Common myeloid progenitor, CD34-positive (primary cell): ENCODE results near the gene TMEM156.
A peak's percentile ranks its signal among the peaks of the same experiment; 100 is the strongest.

ENCODE experiments used
- CTCF ChIA-PET: fragments of 350-600 bp; sonication (Branson Sonifier 250); formaldehyde crosslinking; loops from one replicate; lab custom pipeline; 2021; ENCODE audit warnings: antibody characterized with exemption; lab: Charles Lee
- POLR2A ChIA-PET: fragments of 350-600 bp; sonication (Branson Sonifier 250); formaldehyde crosslinking; loops from one replicate; lab custom pipeline; 2021; ENCODE audit warnings: antibody characterized with exemption; lab: Charles Lee
- DNase-seq, 3 donors: peaks; one replicate each; pipeline versions ENCODE4 v3.0.0 to v3.0.0-alpha.2; 2013
- H3K27ac ChIP-seq, 2 experiments: 1 replicate in 1 of 2; 2 replicates in 1 of 2; pipeline ENCODE4 v1.7.0; 2013; ENCODE audit warnings: inconsistent platforms in 2 of 2, low read length in 2 of 2, mild to moderate bottlenecking in 2 of 2, low read depth in 1 of 2, moderate library complexity in 1 of 2; ENCODE audit not compliant: severe bottlenecking in 2 of 2, insufficient read depth in 1 of 2, poor library complexity in 1 of 2
- H3K27me3 ChIP-seq, 5 experiments: replicated peaks in 2 of 5; 1 replicate in 3 of 5; 2 replicates in 2 of 5; pipeline versions ENCODE4 v1.6.1 to v1.7.0; 2013; ENCODE audit warnings: low read length in 4 of 5, mild to moderate bottlenecking in 2 of 5, moderate library complexity in 2 of 5, inconsistent platforms in 1 of 5; ENCODE audit not compliant: insufficient read depth in 5 of 5, control insufficient read depth in 4 of 5
- H3K36me3 ChIP-seq, 4 experiments: 1 replicate in 2 of 4; 2 replicates in 2 of 4; pipeline versions ENCODE4 v1.6.1 to v1.7.0; 2013; ENCODE audit warnings: low read length in 3 of 4, control low read depth in 1 of 4, mild to moderate bottlenecking in 1 of 4; ENCODE audit not compliant: control insufficient read depth in 4 of 4, insufficient read depth in 4 of 4
- H3K4me1 ChIP-seq, 4 experiments: 1 replicate in 3 of 4; 2 replicates in 1 of 4; pipeline versions ENCODE4 v1.6.1 to v1.7.1; 2013; ENCODE audit warnings: low read length in 3 of 4, mild to moderate bottlenecking in 3 of 4, control low read depth in 1 of 4, inconsistent platforms in 1 of 4, moderate library complexity in 1 of 4; ENCODE audit not compliant: control insufficient read depth in 4 of 4, insufficient read depth in 4 of 4; ENCODE audit errors: control extremely low read depth in 1 of 4
- H3K4me3 ChIP-seq, 7 experiments: 1 replicate in 4 of 7; 2 replicates in 3 of 7; pipeline versions ENCODE4 v1.5.1 to v1.7.0; 2013; ENCODE audit warnings: mild to moderate bottlenecking in 7 of 7, low read length in 6 of 7, moderate library complexity in 6 of 7, inconsistent platforms in 2 of 7, low read depth in 2 of 7, control low read depth in 1 of 7; ENCODE audit not compliant: insufficient read depth in 4 of 7, control insufficient read depth in 1 of 7; ENCODE audit errors: extremely low read depth in 1 of 7
- H3K9me3 ChIP-seq, 5 experiments: 1 replicate in 4 of 5; 2 replicates in 1 of 5; pipeline versions ENCODE4 v1.6.1 to v1.7.1; 2013; ENCODE audit warnings: low read length in 4 of 5, mild to moderate bottlenecking in 2 of 5, inconsistent platforms in 1 of 5, low read depth in 1 of 5, moderate library complexity in 1 of 5; ENCODE audit not compliant: control insufficient read depth in 4 of 5, insufficient read depth in 2 of 5; ENCODE audit errors: control extremely low read depth in 1 of 5
- WGBS: methylation state at CpG from one replicate; pipeline ENCODE4 v1.1.5; 2013; ENCODE audit not compliant: insufficient coverage; 5-methylcytosine and 5-hydroxymethylcytosine counted together

Gene TMEM156

DNA sequence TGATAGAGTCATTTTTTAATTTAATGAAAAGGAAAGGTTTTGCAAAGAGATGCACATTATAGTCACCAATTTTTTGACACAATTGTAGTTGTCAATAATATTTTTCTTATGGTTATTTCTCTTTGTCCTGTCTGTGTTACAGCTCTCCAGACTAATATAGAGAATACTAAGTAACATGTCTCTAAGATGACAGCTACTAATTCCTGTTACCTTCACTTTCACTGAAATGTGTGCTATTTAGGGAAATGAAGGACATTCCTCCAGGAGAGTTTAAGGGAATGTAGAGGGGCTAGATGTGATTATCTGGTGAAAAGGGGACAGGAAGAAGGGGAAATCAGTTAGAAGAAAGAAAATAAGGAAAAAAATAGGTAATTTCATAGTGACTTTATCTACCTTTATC is 31.2 kb upstream of the TMEM156 start:
- Histone ChIP-seq H3K4me1 (peaks cover 0 to 2% (median 0%) of the 10 kb centered on the region in 4 experiments), H3K27ac (no peak overlapping the region), H3K9me3 (no peaks in the 10 kb centered on the region), H3K27me3 (no peaks in the 10 kb centered on the region), H3K4me3 (no peak overlapping the region), H3K36me3 (peaks cover 0 to 4% (median 0%) of the 10 kb centered on the region in 4 experiments)
- no peak for DNase-seq
- POLR2A ChIA-PET: interaction anchor here (0.6 to 0.7 kb wide), 3 partner anchors 19 to 112 kb away, joined by 3 read pairs; no protein-coding TSS in a partner anchor
- CTCF ChIA-PET: interaction anchor here (1.0 to 1.4 kb wide), 3 partner anchors 9 to 17 kb away, joined by 3 read pairs; no protein-coding TSS in a partner anchor

DNA sequence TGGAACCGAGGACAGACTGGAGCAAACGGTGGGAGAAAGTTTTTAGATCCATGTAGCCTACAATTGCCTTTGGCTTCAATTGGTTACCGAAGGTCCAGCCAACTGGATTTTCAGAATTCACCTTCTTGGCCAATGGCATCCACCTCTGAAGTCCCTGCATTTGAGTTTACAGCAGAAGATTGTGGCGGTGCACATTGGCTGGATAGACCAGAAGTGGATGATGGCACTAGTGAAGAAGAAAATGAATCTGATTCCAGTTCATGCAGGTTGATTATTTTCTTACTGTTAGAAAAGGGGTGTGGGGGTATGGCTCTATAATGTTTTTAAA is 30.5 kb upstream of the TMEM156 start:
- Histone ChIP-seq H3K27me3 (no peaks in the 10 kb centered on the region), H3K4me3 (no peak overlapping the region), H3K4me1 (no peaks in the 10 kb centered on the region), H3K27ac (no peak overlapping the region), H3K9me3 (no peaks in the 10 kb centered on the region), H3K36me3 (peaks cover 0 to 4% (median 0%) of the 10 kb centered on the region in 4 experiments)
- DNase-seq: no peak
- 100% methylated on average over 3 of the region's 4 CpGs for WGBS
- ChIA-PET POLR2A (interaction anchor here (0.7 kb wide), 1 partner anchor 112 kb away, joined by 3 read pairs; no protein-coding TSS in a partner anchor), CTCF (no interaction called here)

DNA sequence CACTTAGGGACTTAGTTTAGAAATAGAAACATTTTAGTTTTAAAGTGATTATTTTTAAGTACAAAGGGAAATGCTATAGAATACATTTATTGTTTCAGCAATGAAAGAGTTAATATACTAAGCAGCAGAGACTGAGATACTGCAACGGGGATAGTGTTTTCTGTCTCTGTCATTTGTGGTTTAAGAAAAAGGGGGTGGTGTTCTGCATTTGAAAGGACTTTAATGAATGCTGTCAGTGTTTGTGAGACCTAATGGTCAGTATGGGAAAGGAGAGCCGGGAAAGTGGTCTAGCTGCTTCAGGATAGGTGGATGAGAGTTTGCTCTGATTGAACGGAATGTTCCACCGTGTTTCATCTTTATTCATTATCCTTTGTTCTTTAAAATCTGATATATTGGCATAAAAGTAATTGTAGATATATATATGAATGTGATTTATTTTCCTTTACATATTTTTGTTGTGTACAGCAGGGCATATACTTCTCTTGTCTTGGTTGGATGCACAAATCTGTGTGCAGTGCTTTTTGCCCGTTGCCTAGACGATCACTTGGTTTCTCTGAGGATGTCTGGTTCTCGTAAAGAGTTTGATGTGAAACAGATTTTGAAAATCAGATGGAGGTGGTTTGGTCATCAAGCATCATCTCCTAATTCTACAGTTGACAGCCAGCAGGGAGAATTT is 30.0 kb upstream of the TMEM156 start, which contains the start of gene KLHL5:
Gene KLHL5 (plus strand): TSS at position 139 of the 676 bp plus-strand sequence. CDS start 421 bp downstream, at position 560.
- H3K27ac ChIP-seq: no peak within 1 kb of the TSS
- H3K36me3 ChIP-seq: peaks cover 0 to 4% (median 0%) of the 10 kb centered on the region in 4 experiments
- no peak for DNase-seq
- no peaks in the 10 kb centered on the region for H3K9me3 ChIP-seq
- no peaks in the 10 kb centered on the region for H3K27me3 ChIP-seq
- no peak within 1 kb of the TSS for H3K4me3 ChIP-seq
- 55% methylated on average over 2 of the region's 7 CpGs for WGBS
- no peaks in the 10 kb centered on the region for H3K4me1 ChIP-seq
- POLR2A ChIA-PET: no interaction called here
- CTCF ChIA-PET: no interaction called here

DNA sequence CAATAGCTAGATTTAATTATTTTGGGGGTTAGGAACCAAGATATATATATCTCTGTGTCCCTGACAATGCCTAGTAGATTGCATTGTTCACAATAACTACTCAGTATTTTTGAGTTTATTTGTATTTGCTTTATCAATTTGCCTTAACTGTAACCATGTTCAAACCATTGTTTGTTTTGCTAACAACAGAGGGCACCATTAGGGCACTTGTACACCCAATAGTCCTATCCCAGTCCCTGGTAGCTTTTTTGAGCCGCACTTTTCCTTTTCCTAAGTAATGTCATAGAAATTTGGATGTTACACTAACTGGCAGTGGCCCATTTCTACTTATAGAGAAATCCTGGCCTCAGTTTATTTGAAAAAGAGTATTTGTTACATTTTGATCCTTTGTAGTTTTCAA is 29.2 kb upstream of the TMEM156 start:
- ChIA-PET CTCF (interaction anchor here (1.0 to 2.4 kb wide), 3 partner anchors 10 to 160 kb away, joined by 3 to 9 read pairs (median 4); no protein-coding TSS in a partner anchor), POLR2A (no interaction called here)
- Histone ChIP-seq H3K4me3 (no peak overlapping the region), H3K4me1 (no peaks in the 10 kb centered on the region), H3K27ac (no peak overlapping the region), H3K27me3 (no peaks in the 10 kb centered on the region), H3K9me3 (no peaks in the 10 kb centered on the region), H3K36me3 (peaks cover 0 to 4% (median 0%) of the 10 kb centered on the region in 4 experiments)
- WGBS: no CpG with 5 or more reads among the region's 1 CpG
- no peak for DNase-seq

DNA sequence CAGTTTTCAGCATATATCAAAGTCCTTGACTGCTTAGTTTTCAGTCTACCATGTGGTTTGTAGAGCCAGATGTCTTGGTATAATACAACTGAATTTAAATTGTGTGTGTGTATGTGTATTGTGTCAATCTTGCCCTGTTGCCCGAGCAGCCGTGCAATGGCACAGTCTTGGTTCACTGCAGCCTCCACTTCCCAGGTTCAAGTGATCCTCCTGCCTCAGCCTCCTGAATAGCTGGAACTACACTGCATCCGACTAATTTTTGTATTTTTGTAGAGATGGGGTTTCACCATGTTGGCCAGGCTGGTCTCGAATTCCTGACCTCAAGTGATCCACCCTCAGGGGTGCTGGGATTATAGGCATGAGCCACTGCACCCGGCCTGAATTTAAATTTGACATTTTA is 23.8 kb upstream of the TMEM156 start:
- no peaks in the 10 kb centered on the region for H3K27me3 ChIP-seq
- 100% methylated on average over 2 of the region's 5 CpGs for WGBS
- ChIA-PET POLR2A (no interaction called here), CTCF (no interaction called here)
- DNase-seq: no peak
- no peaks in the 10 kb centered on the region for H3K9me3 ChIP-seq
- no peak overlapping the region for H3K27ac ChIP-seq
- H3K36me3 ChIP-seq: no peaks in the 10 kb centered on the region
- no peak overlapping the region for H3K4me3 ChIP-seq
- peaks cover 0 to 2% (median under 1%) of the 10 kb centered on the region in 4 experiments for H3K4me1 ChIP-seq

DNA sequence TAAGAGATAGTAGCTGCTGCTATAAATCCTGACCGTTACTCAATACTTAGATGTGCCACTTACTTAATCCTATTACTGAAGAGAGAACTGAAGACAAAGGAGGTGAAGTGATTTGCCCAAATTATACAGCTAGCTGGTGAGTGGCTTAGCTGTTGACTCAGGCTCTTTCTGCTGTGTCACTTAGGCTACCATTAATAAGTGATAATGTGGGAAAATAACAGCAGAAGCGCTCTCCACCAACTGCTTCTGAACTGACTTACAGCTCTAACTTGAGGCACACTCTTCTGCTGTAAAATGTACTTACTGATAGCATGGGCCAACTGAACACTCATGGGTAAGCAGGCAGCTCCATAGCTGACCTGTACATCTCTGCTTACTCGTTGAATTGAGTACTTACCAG is 22.3 kb upstream of the TMEM156 start:
- Histone ChIP-seq H3K4me3 (no peak overlapping the region), H3K27me3 (no peaks in the 10 kb centered on the region), H3K4me1 (peaks cover 0 to 2% (median under 1%) of the 10 kb centered on the region in 4 experiments), H3K27ac (no peak overlapping the region), H3K36me3 (no peaks in the 10 kb centered on the region), H3K9me3 (no peaks in the 10 kb centered on the region)
- 87% methylated on average over 2 of the region's 3 CpGs for WGBS
- ChIA-PET CTCF (interaction anchor here (1.5 to 2.0 kb wide), 3 partner anchors 9 to 79 kb away, joined by 3 to 8 read pairs (median 4); no protein-coding TSS in a partner anchor), POLR2A (no interaction called here)
- DNase-seq: peak in 1 of 3 donors; percentile 17

DNA sequence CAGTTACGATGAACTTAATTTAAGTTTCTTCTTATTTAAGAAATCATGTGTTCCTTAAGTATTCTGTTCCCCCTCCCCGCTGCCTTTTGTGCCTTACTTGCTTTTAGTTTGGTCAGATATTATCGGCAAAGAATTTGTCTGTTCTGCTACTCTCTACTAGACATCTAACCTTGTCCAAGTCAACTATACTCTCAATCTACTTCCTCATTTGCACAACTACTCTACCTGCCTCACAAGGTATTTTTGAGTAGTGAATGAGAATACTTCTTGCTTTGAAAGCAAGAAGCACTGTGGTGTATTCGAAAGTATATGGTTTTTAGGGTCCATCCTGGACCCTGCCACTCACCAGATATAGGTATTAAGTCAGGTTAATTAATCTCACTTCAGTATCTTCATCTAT is 21.8 kb upstream of the TMEM156 start:
- ChIA-PET CTCF (interaction anchor here (1.0 to 2.0 kb wide), 4 partner anchors 9 to 80 kb away, joined by 3 to 8 read pairs (median 4); no protein-coding TSS in a partner anchor), POLR2A (interaction anchor here (0.6 kb wide), 1 partner anchor 1285 kb away, joined by 3 read pairs; no protein-coding TSS in a partner anchor)
- WGBS: no CpG with 5 or more reads among the region's 4 CpGs
- no peaks in the 10 kb centered on the region for H3K27me3 ChIP-seq
- H3K36me3 ChIP-seq: peaks cover 0 to 1% (median 0%) of the 10 kb centered on the region in 4 experiments
- DNase-seq: peak in 1 of 3 donors; percentile 9
- H3K4me3 ChIP-seq: no peak overlapping the region
- no peaks in the 10 kb centered on the region for H3K9me3 ChIP-seq
- H3K4me1 ChIP-seq: peaks cover 0 to 3% (median 1%) of the 10 kb centered on the region in 4 experiments
- H3K27ac ChIP-seq: no peak overlapping the region
